Gastrocnemius medialis (tissue), 4 donors: ENCODE data around the gene ZNF740. TPM values are rescaled to one million over a fixed set of nuclear protein-coding genes. Genes with fewer than 3 reads are reported as not detected.
"Not testable (repeated sequence)": the region's sequence is repeated elsewhere in the genome, so short reads cannot be mapped to it uniquely, and the experiment has no call there.

Experiments used
- ATAC-seq, 2 donors: fragments of 150-250 bp; one replicate each; pipeline ENCODE4 v1.9.1; 2016
- DNase-seq, 2 donors: peaks; one replicate each; pipeline ENCODE4 v3.0.0-alpha.2; 2019
- H3K27ac ChIP-seq, 4 donors: fragments of 200-600 bp; sonication (generic); 1 replicate in 1 of 4; 2 replicates in 3 of 4; pipeline ENCODE4 v1.5.1; 2016 to 2018; ENCODE audit warnings: mild to moderate bottlenecking in 2 of 4, moderate library complexity in 1 of 4
- H3K27me3 ChIP-seq, 3 donors: fragments of 200-600 bp; sonication (generic) in 2 of 3; 1 replicate in 1 of 3; 2 replicates in 2 of 3; pipeline versions ENCODE4 v1.5.1 to v1.6.0; 2016 to 2019; ENCODE audit warnings: mild to moderate bottlenecking in 1 of 3, moderate library complexity in 1 of 3
- H3K36me3 ChIP-seq, 2 donors: fragments of 200-600 bp; sonication (generic) in 1 of 2; one replicate each; pipeline ENCODE4 v1.5.1; 2017 to 2018
- H3K4me1 ChIP-seq, 2 donors: fragments of 200-600 bp; sonication (generic) in 1 of 2; one replicate each; pipeline ENCODE4 v1.5.1; 2016 to 2017; ENCODE audit warnings: mild to moderate bottlenecking in 2 of 2
- H3K4me3 ChIP-seq, 4 donors: fragments of 200-600 bp; sonication (generic) in 3 of 4; 1 replicate in 1 of 4; 2 replicates in 3 of 4; pipeline ENCODE4 v1.5.1; 2016 to 2019; ENCODE audit warnings: mild to moderate bottlenecking in 2 of 4
- H3K9me3 ChIP-seq, 3 donors: fragments of 200-600 bp; sonication (generic) in 2 of 3; 1 replicate in 1 of 3; 2 replicates in 2 of 3; pipeline ENCODE4 v1.5.1; 2016 to 2019
- CTCF ChIP-seq, 5 experiments: fragments of 450-650 bp in 3 of 5; fragments of 200-600 bp in 2 of 5; sonication (generic) in 2 of 5; IDR thresholded peaks in 4 of 5; conservative IDR thresholded peaks in 1 of 5; 1 replicate in 4 of 5; 2 replicates in 1 of 5; pipeline ENCODE4 v1.5.1; 2016 to 2019; ENCODE audit warnings: antibody characterized with exemption in 5 of 5, mild to moderate bottlenecking in 3 of 5, moderate library complexity in 3 of 5
- POLR2A ChIP-seq, 2 donors: fragments of 450-650 bp; IDR thresholded peaks; one replicate each; pipeline ENCODE4 v1.6.1; 2017; ENCODE audit warnings: antibody characterized with exemption in 2 of 2, mild to moderate bottlenecking in 2 of 2, moderate library complexity in 2 of 2
- in situ Hi-C, 4 donors: fragments of 200-750 bp; cut with MboI; loops; one replicate each; pipeline versions ENCODE4 v1.15.0 to v1.8.0; 2017; ENCODE audit warnings: low sequenced_read_pairs in 4 of 4
- intact Hi-C: fragments of 100-400 bp; cut with DNase I; formaldehyde crosslinking; loops from one replicate; pipeline ENCODE4 v1.15.1; 2023; ENCODE audit warnings: low total_unique reads
- total RNA-seq, 4 donors: library from RNA; depleted of rRNA; stranded (reverse); fragments of >200 nt; gene quantifications; one replicate each; pipeline versions ENCODE4 v1.1.0 to v1.2.3, GENCODE V29; 2016

ZNF740 gene
- total RNA-seq, 4 donors from 2014 or later = 4.1 to 7.4 (median 5.0) TPM

DNA sequence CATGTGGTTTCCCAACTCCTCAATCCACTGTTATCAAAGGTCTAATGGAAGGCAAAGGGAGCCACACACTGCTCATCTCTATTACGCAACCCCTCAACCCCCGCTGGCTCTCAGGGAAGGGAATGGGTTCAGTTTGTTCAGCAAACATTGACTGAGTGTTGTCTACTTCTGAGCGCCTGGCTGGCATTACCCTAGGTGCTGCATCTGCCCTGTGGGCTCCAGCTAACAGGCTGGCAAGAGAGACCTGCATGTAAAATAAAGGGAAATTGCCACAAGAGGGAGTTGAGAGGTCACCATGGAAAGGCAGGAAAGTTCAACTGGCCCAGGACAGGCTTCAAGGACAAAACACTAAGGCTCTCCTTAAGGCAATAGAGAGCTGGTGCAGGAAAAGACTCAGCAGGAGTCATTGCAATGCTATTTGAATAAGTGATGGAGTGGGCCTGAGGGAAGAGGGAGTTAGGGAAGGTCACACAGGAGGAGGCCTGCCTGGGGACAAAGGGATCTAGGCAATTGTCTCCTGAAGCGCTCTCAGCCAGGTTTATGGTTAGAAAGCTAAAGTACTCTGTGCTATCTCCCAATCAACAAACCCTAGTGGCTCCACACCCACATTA lies 5.5 kb upstream of the ZNF740 start:
- DNase-seq = no peak
- intact Hi-C loops = no loop called here
- TF ChIP-seq POLR2A (IDR thresholded peaks at IDR 0.05) = no peak
- TF ChIP-seq CTCF (IDR thresholded peaks at IDR 0.05 in 4 of 5, conservative IDR thresholded peaks at IDR 0.05 in 1 of 5) = no peak
- no peaks in the 10 kb centered on the region for H3K36me3 ChIP-seq
- no peak overlapping the region for H3K27ac ChIP-seq
- H3K9me3 ChIP-seq = no peaks in the 10 kb centered on the region
- ATAC-seq = no peak
- H3K4me3 ChIP-seq = no peak overlapping the region
- peaks cover 7 to 8% of the 10 kb centered on the region in 2 donors for H3K4me1 ChIP-seq
- no peaks in the 10 kb centered on the region for H3K27me3 ChIP-seq
- in situ Hi-C loops = loop anchor here in 1 of 4 donors (25.0 kb wide), 1 partner anchor 113 kb away; the partner anchor contains the start of gene TNS2

DNA sequence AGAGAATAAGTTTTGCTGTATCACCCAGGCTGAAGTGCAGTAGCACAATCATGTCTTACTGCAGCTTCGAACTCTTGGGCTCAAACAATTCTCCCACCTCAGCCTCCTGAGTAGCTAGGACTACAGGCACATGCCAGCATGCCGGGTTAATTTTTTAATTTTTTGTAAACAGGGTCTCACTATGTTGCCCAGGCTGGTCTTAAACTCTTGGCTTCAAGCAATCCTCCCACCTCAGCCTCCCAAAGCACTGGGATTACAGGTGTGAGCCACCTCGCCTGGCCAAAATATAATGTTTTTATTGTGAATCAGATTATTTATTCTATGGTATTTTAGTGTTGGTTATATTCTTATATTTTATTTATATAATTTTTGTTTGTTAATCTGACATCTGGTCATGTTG lies 3.8 kb upstream of the ZNF740 start:
- in situ Hi-C loops = loop anchor here in 1 of 4 donors (25.0 kb wide), 1 partner anchor 114 kb away; the partner anchor contains the start of gene TNS2
- no peak for DNase-seq
- TF ChIP-seq CTCF (IDR thresholded peaks at IDR 0.05 in 4 of 5, conservative IDR thresholded peaks at IDR 0.05 in 1 of 5) (no peak), POLR2A (IDR thresholded peaks at IDR 0.05) (no peak)
- H3K27ac ChIP-seq = no peak overlapping the region
- peaks cover 13 to 14% of the 10 kb centered on the region in 2 donors for H3K4me1 ChIP-seq
- H3K9me3 ChIP-seq = no peaks in the 10 kb centered on the region
- intact Hi-C loops = no loop called here
- H3K36me3 ChIP-seq = no peaks in the 10 kb centered on the region
- no peaks in the 10 kb centered on the region for H3K27me3 ChIP-seq
- no peak overlapping the region for H3K4me3 ChIP-seq
- no peak for ATAC-seq

GRCh38 chr12:53177447-53177846 lies 3.1 kb upstream of the ZNF740 start:
- peaks cover 20 to 21% of the 10 kb centered on the region in 2 donors for H3K4me1 ChIP-seq
- H3K9me3 ChIP-seq, H3K36me3 ChIP-seq, ATAC-seq, H3K4me3 ChIP-seq, intact Hi-C loops, H3K27me3 ChIP-seq, DNase-seq, H3K27ac ChIP-seq: not testable (repeated sequence)
- in situ Hi-C loops = loop anchor here in 1 of 4 donors (25.0 kb wide), 1 partner anchor 115 kb away; the partner anchor contains the start of gene TNS2

DNA sequence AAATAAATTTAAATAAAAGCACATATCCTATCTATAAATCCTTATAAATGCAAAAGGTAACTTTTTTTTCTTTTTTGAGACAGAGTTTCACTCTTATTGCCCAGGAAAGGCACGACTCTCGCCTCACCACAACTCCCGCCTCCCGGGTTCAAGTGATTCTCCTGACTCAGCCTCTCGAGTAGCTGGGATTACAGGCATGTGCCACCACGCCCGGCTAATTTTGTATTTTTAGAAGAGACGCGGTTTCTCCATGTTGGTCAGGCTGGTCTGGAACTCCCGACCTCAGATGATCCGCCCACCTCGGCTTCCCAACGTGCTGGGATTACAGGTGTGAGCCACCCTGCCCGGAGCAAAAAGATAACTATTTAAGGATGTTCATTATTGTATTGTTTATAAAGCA lies 1.7 kb upstream of the ZNF740 start:
- Histone ChIP-seq H3K4me1 (peaks cover 33 to 34% of the 10 kb centered on the region in 2 donors), H3K27ac (peak overlapping the region in 1 of 4 donors; percentile 97), H3K36me3 (peaks cover 0 to 19% of the 10 kb centered on the region in 2 donors)
- ATAC-seq, DNase-seq, H3K9me3 ChIP-seq, H3K27me3 ChIP-seq, H3K4me3 ChIP-seq, intact Hi-C loops: not testable (repeated sequence)
- in situ Hi-C loops = loop anchor here in 1 of 4 donors (25.0 kb wide), 1 partner anchor 117 kb away; the partner anchor contains the start of gene TNS2

DNA sequence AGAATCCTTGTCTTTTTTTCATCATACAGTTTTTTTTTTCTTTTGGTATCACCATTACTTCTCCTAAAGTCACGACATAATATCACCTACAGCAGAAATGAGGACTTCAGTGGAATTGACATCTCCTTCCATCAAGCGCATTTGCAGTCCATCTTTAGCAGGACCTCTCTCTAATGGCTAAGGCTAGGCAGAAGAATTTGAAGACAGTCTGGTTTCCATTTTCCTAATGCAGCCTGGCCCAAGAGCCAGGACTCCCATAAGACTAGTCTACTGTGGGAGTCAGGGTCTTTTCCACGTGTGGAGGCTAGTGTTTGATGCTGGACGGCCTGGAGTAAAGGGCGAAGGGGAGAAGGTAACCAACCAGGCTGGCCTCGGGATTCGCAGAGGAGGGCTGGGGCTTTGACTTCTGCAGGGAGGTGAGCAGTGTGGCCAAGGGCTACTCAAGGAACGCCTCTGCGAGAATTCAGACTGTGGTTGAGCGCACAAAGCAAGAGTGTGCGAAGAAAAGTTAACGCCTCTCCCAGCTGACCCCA lies 769 bp upstream of the ZNF740 start:
- TF ChIP-seq CTCF (IDR thresholded peaks at IDR 0.05 in 4 of 5, conservative IDR thresholded peaks at IDR 0.05 in 1 of 5) (no peak), POLR2A (IDR thresholded peaks at IDR 0.05) (no peak)
- no peaks in the 10 kb centered on the region for H3K27me3 ChIP-seq
- intact Hi-C loops = loop anchor here (1.0 to 5.0 kb wide), 4 partner anchors 42 to 173 kb away; partner anchors contain the start of gene EIF4B
- in situ Hi-C loops = loop anchor here in 2 of 4 donors (10.0 to 25.0 kb wide), 2 partner anchors 115 to 117 kb away; partner anchors contain the start of gene TNS2 (in 1 of the 2)
- ATAC-seq (peak; percentile 53 to 59), DNase-seq (no peak)
- H3K9me3 ChIP-seq = no peaks in the 10 kb centered on the region
- peaks cover 0 to 27% of the 10 kb centered on the region in 2 donors for H3K36me3 ChIP-seq
- H3K4me3 ChIP-seq = peak overlapping the region; percentile 63 to 95 (median 69)
- H3K4me1 ChIP-seq = peaks cover 34 to 37% of the 10 kb centered on the region in 2 donors
- peak overlapping the region; percentile 85 to 97 (median 91) for H3K27ac ChIP-seq
